H1 (cell line): ENCODE results near the gene DIP2B. TPM values are rescaled to one million over a fixed set of nuclear protein-coding genes. Genes with fewer than 3 reads are reported as not detected.

ENCODE experiments used
- CTCF ChIA-PET: fragments of 300-600 bp; sonication (Branson Sonifier 250); formaldehyde crosslinking; loops from one replicate; lab custom pipeline; 2021; ENCODE audit not compliant: partially characterized antibody; lab: Charles Lee
- POLR2A ChIA-PET: fragments of 300-600 bp; sonication (Branson Sonifier 250); formaldehyde crosslinking; loops from one replicate; lab custom pipeline; 2021; ENCODE audit warnings: inconsistent platforms; ENCODE audit not compliant: partially characterized antibody; lab: Charles Lee
- DNase-seq, 2 experiments: peaks; one replicate each; pipeline versions ENCODE4 v3.0.0 to v3.0.0-alpha.2; 2010 to 2022; ENCODE audit warnings: low spot score in 2 of 2, low read depth in 1 of 2, mixed read lengths in 1 of 2
- FAIRE-seq: peaks from 2 replicates; lab custom pipeline; 2011; peaks lifted over from hg19 to GRCh38; lab: Jason Lieb, UNC
- H2AFZ ChIP-seq: 2 replicates; pipeline ENCODE4 v1.8.1; 2012; ENCODE audit warnings: low read length, inconsistent platforms
- H2AK5ac ChIP-seq: 2 replicates; pipeline ENCODE4 v1.6.1; 2013; ENCODE audit warnings: low read depth, low read length
- H2BK120ac ChIP-seq: replicated peaks from 2 replicates; pipeline ENCODE3; 2013; ENCODE audit warnings: low read depth, low read length, inconsistent platforms
- H2BK12ac ChIP-seq: 2 replicates; pipeline ENCODE4 v1.6.1; 2013; ENCODE audit warnings: low read depth, low read length
- H2BK15ac ChIP-seq: 2 replicates; pipeline ENCODE4 v1.6.1; 2013; ENCODE audit warnings: low read length
- H2BK20ac ChIP-seq: 2 replicates; pipeline ENCODE4 v1.6.1; 2013; ENCODE audit warnings: low read length
- H2BK5ac ChIP-seq: 2 replicates; pipeline ENCODE4 v1.6.1; 2013; ENCODE audit warnings: low read depth, low read length
- H3K14ac ChIP-seq: 2 replicates; pipeline ENCODE4 v1.6.1; 2013; ENCODE audit warnings: inconsistent platforms; ENCODE audit not compliant: insufficient read length
- H3K18ac ChIP-seq: 2 replicates; pipeline ENCODE4 v1.6.1; 2013; ENCODE audit warnings: low read length; ENCODE audit errors: extremely low read depth
- H3K23ac ChIP-seq: 2 replicates; pipeline ENCODE4 v1.6.1; 2013; ENCODE audit warnings: inconsistent platforms; ENCODE audit not compliant: insufficient read length
- H3K23me2 ChIP-seq: 2 replicates; pipeline ENCODE4 v1.6.1; 2013; ENCODE audit warnings: low read depth, low read length
- H3K27ac ChIP-seq: 2 replicates; pipeline ENCODE4 v1.6.1; 2011; ENCODE audit warnings: low read depth, low read length, inconsistent platforms
- H3K27me3 ChIP-seq, 4 experiments: replicated peaks in 1 of 4; 1 replicate in 1 of 4; 2 replicates in 3 of 4; pipeline versions ENCODE4 v1.6.1 to v1.8.1; 2011 to 2013; ENCODE audit warnings: low read length in 3 of 4, mild to moderate bottlenecking in 3 of 4, inconsistent platforms in 2 of 4, mixed read lengths in 2 of 4, moderate library complexity in 1 of 4; ENCODE audit not compliant: control insufficient read depth in 3 of 4, insufficient read depth in 3 of 4; ENCODE audit errors: extremely low read depth in 1 of 4
- H3K36me3 ChIP-seq, 4 experiments: 2 replicates each; pipeline versions ENCODE4 v1.6.1 to v1.8.1; 2011 to 2013; ENCODE audit warnings: mild to moderate bottlenecking in 4 of 4, low read length in 3 of 4, moderate library complexity in 2 of 4, control low read depth in 1 of 4, inconsistent platforms in 1 of 4; ENCODE audit not compliant: insufficient read depth in 4 of 4, control insufficient read depth in 2 of 4
- H3K4ac ChIP-seq: replicated peaks from 2 replicates; pipeline ENCODE3; 2013; ENCODE audit warnings: low read length, low read depth, mixed read lengths, inconsistent platforms; ENCODE audit not compliant: insufficient read length
- H3K4me1 ChIP-seq, 4 experiments: replicated peaks in 1 of 4; 1 replicate in 1 of 4; 2 replicates in 3 of 4; pipeline versions ENCODE4 v1.6.1 to v1.8.1; 2011 to 2013; ENCODE audit warnings: low read length in 3 of 4, inconsistent platforms in 2 of 4, mixed read lengths in 1 of 4; ENCODE audit not compliant: insufficient read depth in 4 of 4, control insufficient read depth in 3 of 4
- H3K4me2 ChIP-seq, 2 experiments: 2 replicates each; pipeline versions ENCODE4 v1.6.1 to v1.8.1; 2011 to 2013; ENCODE audit warnings: low read depth in 2 of 2, low read length in 2 of 2, control low read depth in 1 of 2, inconsistent platforms in 1 of 2, mild to moderate bottlenecking in 1 of 2; ENCODE audit not compliant: insufficient read depth in 1 of 2
- H3K4me3 ChIP-seq, 4 experiments: fragments of 200-600, 300-600 bp in 1 of 4; sonication (generic), shearing (Covaris generic), sonication (Bioruptor Twin) in 1 of 4; 2 replicates each; pipeline versions ENCODE4 v1.5.1 to v1.8.1; 2011 to 2016; ENCODE audit warnings: low read length in 4 of 4, low read depth in 3 of 4, control low read depth in 2 of 4, inconsistent platforms in 2 of 4, mild to moderate bottlenecking in 2 of 4, mixed read lengths in 1 of 4, moderate library complexity in 1 of 4; ENCODE audit not compliant: insufficient read depth in 2 of 4; ENCODE audit errors: extremely low read depth in 1 of 4
- H3K56ac ChIP-seq: replicated peaks from 2 replicates; pipeline ENCODE3; 2013; ENCODE audit warnings: low read depth, mild to moderate bottlenecking, mixed read lengths, low read length, inconsistent platforms; ENCODE audit not compliant: insufficient read length
- H3K79me1 ChIP-seq: 2 replicates; pipeline ENCODE4 v1.6.1; 2013; ENCODE audit warnings: low read depth, low read length, control low read depth
- H3K79me2 ChIP-seq, 2 experiments: 2 replicates each; pipeline versions ENCODE4 v1.6.1 to v1.8.1; 2012 to 2013; ENCODE audit warnings: low read length in 2 of 2, mild to moderate bottlenecking in 2 of 2, inconsistent platforms in 1 of 2; ENCODE audit not compliant: insufficient read depth in 2 of 2, control insufficient read depth in 1 of 2
- H3K9ac ChIP-seq, 4 experiments: replicated peaks in 1 of 4; 1 replicate in 1 of 4; 2 replicates in 3 of 4; pipeline versions ENCODE4 v1.6.1 to v1.8.1; 2011 to 2013; ENCODE audit warnings: low read depth in 3 of 4, low read length in 3 of 4, control low read depth in 2 of 4, mild to moderate bottlenecking in 2 of 4, moderate library complexity in 2 of 4, inconsistent platforms in 1 of 4; ENCODE audit errors: extremely low read depth in 1 of 4
- H3K9me3 ChIP-seq, 2 experiments: 2 replicates each; pipeline versions ENCODE4 v1.6.1 to v1.8.1; 2012 to 2013; ENCODE audit warnings: mild to moderate bottlenecking in 2 of 2, moderate library complexity in 2 of 2, control low read depth in 1 of 2, inconsistent platforms in 1 of 2, low read depth in 1 of 2, low read length in 1 of 2, mixed read lengths in 1 of 2; ENCODE audit not compliant: insufficient read depth in 2 of 2
- H4K20me1 ChIP-seq, 2 experiments: replicated peaks in 1 of 2; 2 replicates each; pipeline versions ENCODE3 to v1.8.1; 2011 to 2013; ENCODE audit warnings: inconsistent platforms in 2 of 2, low read length in 2 of 2, mild to moderate bottlenecking in 1 of 2; ENCODE audit not compliant: insufficient read depth in 2 of 2, control insufficient read depth in 1 of 2
- H4K5ac ChIP-seq: 2 replicates; pipeline ENCODE4 v1.6.1; 2013; ENCODE audit warnings: low read length, low read depth, mixed read lengths, inconsistent platforms; ENCODE audit not compliant: insufficient read length
- H4K8ac ChIP-seq: 2 replicates; pipeline ENCODE4 v1.8.0; 2013; ENCODE audit warnings: mild to moderate bottlenecking, moderate library complexity, low read length, inconsistent platforms; ENCODE audit not compliant: insufficient read depth; ENCODE audit errors: extremely low read depth
- H4K91ac ChIP-seq: replicated peaks from 2 replicates; pipeline ENCODE3; 2013; ENCODE audit warnings: low read length, mixed read lengths, inconsistent platforms; ENCODE audit not compliant: insufficient read length
- CBX8 ChIP-seq: fragments of 300-800, 300-1000 bp; sonication (generic); IDR thresholded peaks from 2 replicates; pipeline ENCODE4 v1.7.1; 2016; ENCODE audit warnings: low read depth, low read length, borderline replicate concordance
- CREB1 ChIP-seq: IDR thresholded peaks from 2 replicates; pipeline ENCODE4 v1.6.1; 2012; ENCODE audit warnings: inconsistent platforms
- EZH2 ChIP-seq: fragments of 200-600 bp; sonication (generic); IDR thresholded peaks from 2 replicates; pipeline ENCODE4 v1.7.1; 2012; ENCODE audit warnings: low read depth, mild to moderate bottlenecking, moderate library complexity, low read length, inconsistent platforms; ENCODE audit not compliant: severe bottlenecking
- GABPA ChIP-seq: IDR thresholded peaks from 2 replicates; pipeline ENCODE4 v1.6.1; 2011; ENCODE audit warnings: mild to moderate bottlenecking, low read length, moderate library complexity, borderline replicate concordance; ENCODE audit not compliant: insufficient read depth
- HDAC2 ChIP-seq, 2 experiments: fragments of 300-600 bp in 1 of 2; sonication (generic) in 1 of 2; IDR thresholded peaks; 2 replicates each; pipeline ENCODE4 v1.6.1; 2011 to 2012; ENCODE audit warnings: low read depth in 2 of 2, low read length in 2 of 2, mild to moderate bottlenecking in 2 of 2, moderate library complexity in 2 of 2, borderline replicate concordance in 1 of 2, inconsistent platforms in 1 of 2
- KDM5A ChIP-seq: fragments of 200-600 bp; IDR thresholded peaks from 2 replicates; pipeline ENCODE4 v1.7.1; 2012; ENCODE audit warnings: mild to moderate bottlenecking, low read length, inconsistent platforms, mixed read lengths
- MAFK ChIP-seq: IDR thresholded peaks from 2 replicates; pipeline ENCODE4 v1.6.1; 2012; ENCODE audit warnings: low read depth, mild to moderate bottlenecking, improper control_type of control experiment, low read length
- POLR2A ChIP-seq, 2 experiments: IDR thresholded peaks; 1 replicate in 1 of 2; 2 replicates in 1 of 2; pipeline ENCODE4 v1.6.1; 2011; ENCODE audit warnings: low read depth in 2 of 2, low read length in 2 of 2, mild to moderate bottlenecking in 2 of 2; ENCODE audit errors: control extremely low read depth in 1 of 2
- SAP30 ChIP-seq: fragments of 300-600 bp; sonication (generic); IDR thresholded peaks from 2 replicates; pipeline ENCODE4 v1.7.1; 2012; ENCODE audit warnings: low read length, moderate library complexity, mild to moderate bottlenecking, inconsistent platforms; ENCODE audit not compliant: insufficient read depth, insufficient replicate concordance
- SIX5 ChIP-seq: IDR thresholded peaks from 2 replicates; pipeline ENCODE4 v1.6.1; 2011; ENCODE audit warnings: mild to moderate bottlenecking, low read depth, low read length
- SUZ12 ChIP-seq: fragments of 200-600 bp; sonication (generic); IDR thresholded peaks from 2 replicates; pipeline ENCODE4 v1.6.1; 2012; ENCODE audit warnings: mild to moderate bottlenecking, inconsistent platforms, low read length, moderate library complexity, mixed read lengths
- YY1 ChIP-seq: IDR thresholded peaks from 2 replicates; pipeline ENCODE4 v1.6.1; 2011; ENCODE audit warnings: low read depth, mild to moderate bottlenecking, low read length
- WGBS, 2 experiments: shearing (Covaris generic) in 1 of 2; methylation state at CpG; one replicate each; pipeline versions ENCODE4 v1.1.6 to v1.1.7; 2013 to 2015; ENCODE audit warnings: low lambda C conversion rate in 2 of 2, mixed read lengths in 2 of 2, inconsistent platforms in 1 of 2, low coverage in 1 of 2, missing lambda C conversion rate in 1 of 2; ENCODE audit not compliant: insufficient replicate concordance in 2 of 2, insufficient coverage in 1 of 2, insufficient read length in 1 of 2; ENCODE audit errors: extremely low coverage in 1 of 2, missing lambda C conversion rate in 1 of 2; 5-methylcytosine and 5-hydroxymethylcytosine counted together
- polyA plus RNA-seq, 7 experiments: library from polyadenylated mRNA; depleted of rRNA in 3 of 7; stranded (reverse) in 5 of 7; unstranded in 2 of 7; fragments of >200 nt in 5 of 7; fragments of 200-250 nt in 2 of 7; gene quantifications; 1 replicate in 5 of 7; 2 replicates in 1 of 7; 4 replicates in 1 of 7; pipeline versions ENCODE4 v1.2.1 to v1.2.3, GENCODE V29; 2011 to 2013; ENCODE audit warnings: missing spikeins in 2 of 7, mixed read lengths in 2 of 7
- total RNA-seq: library from RNA; stranded (reverse); fragmentation: NEBNext Ultra II Directional; extraction: Animal tissue kit (Norgen Biotek cat#: 25700); gene quantifications from 2 replicates; pipeline ENCODE4 v1.2.1, GENCODE V29; 2021
- TF ChIP-seq, protein P1 (sequence below): IDR thresholded peaks from 2 replicates; pipeline ENCODE4 v1.6.1; 2012; ENCODE audit warnings: low read length, inconsistent platforms

The DIP2B gene
- total and polyA plus RNA-seq, 2 of the 8 experiments (the other 6 are each of a cell fraction or from before 2014, with no cell fraction given), result 11.1 to 29.6 TPM

DNA sequence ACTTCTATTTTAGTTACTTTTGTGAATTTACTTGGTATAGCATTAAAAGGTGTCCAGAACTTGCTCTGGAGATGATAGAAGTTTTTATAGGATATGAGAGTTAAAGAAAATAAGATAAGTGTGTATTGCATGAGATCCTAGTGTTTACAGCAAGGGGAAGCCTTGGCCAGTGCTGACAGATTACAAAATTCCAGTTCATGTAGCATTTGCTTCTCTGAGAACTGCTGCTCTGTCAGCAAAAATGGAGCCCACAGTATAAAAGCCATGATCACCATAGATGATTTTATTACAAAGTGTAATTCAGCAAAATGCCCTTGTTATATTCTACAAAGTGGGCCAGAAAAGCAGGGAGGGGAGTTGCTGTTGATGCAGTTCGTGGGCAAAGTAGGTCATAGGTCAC lies 219.1 kb downstream of the DIP2B start:
- H4K8ac ChIP-seq, result no peak overlapping the region
- H3K27ac ChIP-seq, result no peak overlapping the region
- no peaks in the 10 kb centered on the region for H3K79me2 ChIP-seq
- no peak for FAIRE-seq
- no peak overlapping the region for H2BK20ac ChIP-seq
- H3K9me3 ChIP-seq, result no peaks in the 10 kb centered on the region
- ChIA-PET POLR2A (no interaction called here), CTCF (interaction anchor here (1.7 kb wide), 1 partner anchor 11 kb away, joined by 6 read pairs; no protein-coding TSS in a partner anchor)
- 75% methylated on average over 1 of the region's 1 CpG; no CpG with 5 or more reads in 1 of the 2 experiments for WGBS, 2 experiments
- H2AFZ ChIP-seq, result no peak overlapping the region
- H3K14ac ChIP-seq, result no peak overlapping the region
- H4K91ac ChIP-seq, result no peak overlapping the region
- peaks cover 1% of the 10 kb centered on the region in 2 experiments for H4K20me1 ChIP-seq
- H2AK5ac ChIP-seq, result no peak overlapping the region
- H3K27me3 ChIP-seq, result no peaks in the 10 kb centered on the region
- H4K5ac ChIP-seq, result no peak overlapping the region
- no peaks in the 10 kb centered on the region for H3K4me1 ChIP-seq
- no peak overlapping the region for H3K4ac ChIP-seq
- H3K18ac ChIP-seq, result no peak overlapping the region
- peaks cover 7 to 53% (median 41%) of the 10 kb centered on the region in 4 experiments for H3K36me3 ChIP-seq
- no peak overlapping the region for H3K9ac ChIP-seq
- H3K23me2 ChIP-seq, result no peaks in the 10 kb centered on the region
- no peak overlapping the region for H3K4me2 ChIP-seq
- H2BK15ac ChIP-seq, result no peak overlapping the region
- H2BK120ac ChIP-seq, result no peak overlapping the region
- no peaks in the 10 kb centered on the region for H3K79me1 ChIP-seq
- H3K23ac ChIP-seq, result no peak overlapping the region
- no peak overlapping the region for H3K56ac ChIP-seq
- H2BK5ac ChIP-seq, result no peak overlapping the region
- H3K4me3 ChIP-seq, result no peak overlapping the region
- no peak for DNase-seq
- H2BK12ac ChIP-seq, result no peak overlapping the region
- TF ChIP-seq YY1 (no peak), SAP30 (no peak), HDAC2 (IDR thresholded peaks at IDR 0.05; ENCODE audit: borderline replicate concordance in 1 of 2, low read depth in 2 of 2, low read length in 2 of 2) (no peak), SIX5 (no peak), SUZ12 (no peak), CREB1 (no peak), GABPA (no peak), MAFK (no peak), CBX8 (no peak), KDM5A (no peak), POLR2A (IDR thresholded peaks at IDR 0.05; ENCODE audit: control extremely low read depth in 1 of 2, low read depth in 2 of 2, low read length in 2 of 2) (no peak), EZH2 (no peak)
- TF ChIP-seq, protein P1, sequence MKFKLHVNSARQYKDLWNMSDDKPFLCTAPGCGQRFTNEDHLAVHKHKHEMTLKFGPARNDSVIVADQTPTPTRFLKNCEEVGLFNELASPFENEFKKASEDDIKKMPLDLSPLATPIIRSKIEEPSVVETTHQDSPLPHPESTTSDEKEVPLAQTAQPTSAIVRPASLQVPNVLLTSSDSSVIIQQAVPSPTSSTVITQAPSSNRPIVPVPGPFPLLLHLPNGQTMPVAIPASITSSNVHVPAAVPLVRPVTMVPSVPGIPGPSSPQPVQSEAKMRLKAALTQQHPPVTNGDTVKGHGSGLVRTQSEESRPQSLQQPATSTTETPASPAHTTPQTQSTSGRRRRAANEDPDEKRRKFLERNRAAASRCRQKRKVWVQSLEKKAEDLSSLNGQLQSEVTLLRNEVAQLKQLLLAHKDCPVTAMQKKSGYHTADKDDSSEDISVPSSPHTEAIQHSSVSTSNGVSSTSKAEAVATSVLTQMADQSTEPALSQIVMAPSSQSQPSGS, result no peak
